ENCODE measurements around the gene TAGLN.
A peak's percentile ranks its signal among the peaks of the same experiment; 100 is the strongest.

The TAGLN gene

DNA sequence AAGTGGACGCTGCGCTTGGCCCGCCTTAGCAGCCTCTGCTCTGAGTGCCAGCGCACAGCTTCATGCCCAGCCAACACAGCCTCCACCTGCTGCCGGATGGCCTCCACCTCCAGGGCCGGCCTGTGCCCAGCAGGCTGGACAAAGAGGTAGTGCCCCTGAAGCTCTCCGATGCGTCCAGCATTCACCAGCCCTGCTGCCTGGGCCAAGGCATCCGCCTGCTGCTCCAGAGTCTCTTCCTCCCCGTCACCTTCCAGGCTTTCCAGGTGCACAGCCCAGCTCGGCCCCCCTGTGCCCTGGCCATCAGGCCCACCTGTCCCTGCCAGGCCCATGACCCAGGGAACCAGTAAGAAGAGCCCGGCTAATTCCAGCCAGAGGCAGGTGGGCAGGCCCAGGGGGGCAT lies 30.2 kb downstream of the TAGLN start:
- FAIRE-seq (no peak), DNase-seq (ENCODE audit: insufficient read length, low spot score) (no peak)

DNA sequence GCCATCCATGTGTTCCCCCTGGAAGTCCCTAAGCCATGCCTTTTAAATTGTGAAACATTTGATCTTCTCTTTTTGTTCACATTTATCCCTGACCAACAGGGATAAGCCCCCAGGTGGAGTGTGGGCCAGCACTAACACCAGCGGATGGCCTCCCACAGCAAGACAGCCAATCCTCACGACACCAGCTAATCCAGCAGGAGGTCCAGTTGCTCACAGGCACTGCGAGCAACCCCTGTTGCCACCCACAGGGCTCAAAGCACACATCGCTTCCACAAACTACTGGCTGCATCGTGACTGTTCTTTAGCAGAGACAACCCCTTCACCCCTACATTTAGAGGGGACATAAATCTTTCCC lies 30.7 kb downstream of the TAGLN start:
- DNase-seq (ENCODE audit: insufficient read length, low spot score): no peak
- no peak for FAIRE-seq

DNA sequence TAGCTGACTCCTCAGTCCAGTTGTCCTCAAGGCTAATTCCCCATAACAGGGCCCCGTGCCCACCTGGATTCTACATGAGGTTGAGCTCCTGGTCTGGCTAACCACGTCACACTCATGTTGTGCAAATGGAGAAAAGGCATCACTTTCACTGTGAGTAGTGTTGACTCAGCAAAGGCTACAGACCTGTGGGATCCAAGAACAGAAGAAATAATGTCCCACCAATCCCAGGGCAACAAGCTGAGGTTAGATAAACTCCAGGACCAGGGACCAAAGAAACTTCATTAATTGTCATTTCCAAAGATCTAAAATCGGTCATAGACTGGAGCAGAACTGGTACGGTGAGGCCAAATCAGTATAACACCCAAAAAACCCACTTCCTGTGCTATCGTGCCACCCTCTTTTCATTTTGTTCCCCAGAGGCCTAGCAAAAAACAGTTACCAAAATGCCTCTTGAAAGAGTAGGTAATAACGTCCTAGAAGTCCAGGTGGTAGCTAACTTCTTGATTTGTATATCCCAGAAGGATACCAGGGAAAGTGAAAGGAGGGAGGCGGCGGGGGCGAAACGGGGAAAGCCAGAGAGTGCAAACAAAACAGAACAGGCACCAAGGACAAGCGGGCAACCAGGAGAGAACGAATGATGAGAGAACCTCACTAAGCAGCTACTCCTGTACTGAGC lies 31.3 kb downstream of the TAGLN start:
- DNase-seq (ENCODE audit: insufficient read length, low spot score) (no peak), FAIRE-seq (no peak)

DNA sequence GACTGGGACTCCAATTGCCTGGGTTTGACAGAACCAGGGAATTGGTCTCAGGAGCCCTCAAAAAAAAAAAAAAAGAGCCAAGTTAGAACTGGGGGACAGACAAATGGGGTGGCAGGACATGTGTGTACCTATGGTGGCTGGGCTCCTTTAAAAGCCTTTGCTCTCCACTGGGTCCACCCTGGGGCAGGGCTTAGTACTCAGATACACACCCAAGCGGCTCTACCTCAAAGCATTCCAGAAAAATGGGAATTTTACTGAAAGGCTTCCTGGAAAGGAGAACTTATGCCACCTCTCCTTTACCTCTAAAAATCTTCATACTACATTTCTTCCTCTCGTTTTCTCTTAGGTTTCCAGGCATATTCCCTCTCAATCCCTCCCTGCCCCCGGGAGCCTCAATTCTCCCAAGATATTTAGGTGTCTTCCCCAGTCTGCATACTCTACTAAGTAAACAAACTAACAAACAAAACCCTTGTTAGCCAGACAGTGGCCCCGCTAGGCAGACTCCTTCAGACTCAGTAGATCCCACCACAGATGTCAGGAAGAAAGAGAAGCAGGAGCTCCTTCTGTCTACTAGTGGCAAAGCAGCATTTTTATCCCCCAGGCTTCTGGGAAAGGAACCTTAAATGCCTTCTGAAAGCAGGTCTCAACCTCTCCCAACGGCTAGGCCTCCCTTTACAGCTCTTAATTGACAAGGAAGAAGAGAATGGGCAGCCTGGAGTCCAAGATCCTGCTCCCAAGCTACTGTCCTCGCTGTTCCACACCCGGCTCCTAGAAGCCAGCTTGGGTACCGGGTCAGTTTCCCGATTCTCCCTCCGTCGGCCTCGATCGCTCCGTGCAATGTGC lies 32.0 kb downstream of the TAGLN start:
- FAIRE-seq: no peak
- no peak for DNase-seq (ENCODE audit: insufficient read length, low spot score)

DNA sequence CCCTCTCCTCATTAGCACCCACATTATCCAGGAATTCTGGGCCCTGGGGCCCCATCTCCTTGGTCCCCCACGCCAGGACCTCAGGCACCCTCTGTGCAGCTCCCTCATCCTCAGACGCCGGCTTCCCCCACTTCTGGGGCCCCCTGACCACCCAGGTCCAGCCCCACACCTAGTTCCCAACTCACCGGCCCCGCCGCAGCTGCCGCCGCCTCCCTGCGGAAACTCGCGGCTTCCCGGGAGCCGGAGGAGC lies 32.6 kb downstream of the TAGLN start, which contains the start of gene PCSK7:
Gene PCSK7, minus strand, starts transcription at position 232 of the 250 bp plus-strand sequence. CDS start 2,229 bp downstream, outside the sequence.
- no peak for FAIRE-seq

DNA sequence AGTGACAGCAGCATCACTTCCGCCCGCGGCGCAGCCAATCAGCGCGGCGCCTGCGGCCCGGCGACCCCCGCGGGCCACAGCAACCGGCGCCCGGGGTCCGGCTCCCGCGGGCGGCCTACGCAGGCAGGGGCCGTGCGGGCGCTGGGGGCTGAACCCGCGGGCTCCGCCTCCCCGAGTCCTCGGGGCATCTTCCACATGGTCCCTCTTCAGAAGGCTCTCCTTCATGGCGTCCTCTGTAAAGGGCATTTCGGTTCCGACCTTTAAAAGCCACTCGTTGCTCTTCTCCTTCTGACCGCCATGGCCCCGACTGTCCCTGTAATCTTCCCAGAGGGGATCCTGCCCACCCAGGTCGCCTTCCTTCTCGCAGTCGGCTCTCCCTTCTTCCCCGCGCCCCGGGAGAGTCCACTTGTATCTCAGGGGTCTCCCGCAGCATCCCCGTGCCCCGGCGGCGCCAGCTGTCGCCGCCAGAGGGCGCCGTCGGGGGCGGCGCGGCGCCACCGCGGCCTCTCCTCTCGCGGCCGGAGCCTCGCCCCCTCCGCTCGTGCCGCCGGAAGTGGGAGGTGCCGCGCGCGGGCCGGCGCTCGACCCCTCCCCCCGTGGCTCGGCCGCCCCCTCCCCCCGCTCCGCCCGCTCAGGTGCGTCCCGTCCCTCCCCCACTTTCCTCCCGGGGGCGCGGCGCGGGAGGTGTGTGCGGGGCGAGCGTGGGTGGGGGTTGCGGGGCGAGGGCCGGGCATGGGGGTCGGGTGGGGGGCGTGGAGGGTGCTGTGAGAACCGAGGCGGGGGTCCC lies 33.1 kb downstream of the TAGLN start, which contains the start of gene RNF214:
Gene RNF214, plus strand, starts transcription at position 580 of the 787 bp plus-strand sequence. CDS start 1,602 bp downstream, outside the sequence.
- peak; percentile 91 for FAIRE-seq
- peak; percentile 89 for DNase-seq (ENCODE audit: insufficient read length, low spot score)

More for the DNA sequence above, 32.6 kb downstream of the TAGLN start, which contains the start of gene PCSK7:
- peak; percentile 93 for DNase-seq (ENCODE audit: insufficient read length, low spot score)

DNA sequence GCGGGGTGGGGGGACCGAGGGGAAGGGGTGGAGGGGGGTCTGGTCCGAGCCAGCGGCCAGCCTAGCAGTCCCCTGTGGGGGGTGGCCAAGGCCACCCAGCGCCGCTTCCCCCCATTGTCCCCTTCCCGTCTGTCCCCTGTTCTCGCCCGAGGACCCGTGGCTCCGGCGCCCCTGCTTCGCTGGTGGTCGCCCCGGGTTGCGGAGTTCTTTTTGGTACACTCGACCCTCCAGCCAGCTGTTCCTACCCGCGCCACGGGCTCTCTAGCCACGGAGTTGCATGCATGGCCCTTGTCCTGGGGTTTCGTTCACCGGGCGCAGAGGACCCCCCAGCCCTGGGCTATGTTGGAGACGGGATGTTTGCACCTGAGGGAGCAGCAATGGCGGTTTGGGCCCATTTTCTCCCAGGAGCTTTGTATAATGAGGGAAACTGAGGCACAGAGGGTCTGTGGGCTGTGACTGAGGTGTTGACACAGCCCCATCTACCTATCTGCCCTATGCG lies 33.8 kb downstream of the TAGLN start:
- FAIRE-seq: no peak
- DNase-seq (ENCODE audit: insufficient read length, low spot score): peak; percentile 17

DNA sequence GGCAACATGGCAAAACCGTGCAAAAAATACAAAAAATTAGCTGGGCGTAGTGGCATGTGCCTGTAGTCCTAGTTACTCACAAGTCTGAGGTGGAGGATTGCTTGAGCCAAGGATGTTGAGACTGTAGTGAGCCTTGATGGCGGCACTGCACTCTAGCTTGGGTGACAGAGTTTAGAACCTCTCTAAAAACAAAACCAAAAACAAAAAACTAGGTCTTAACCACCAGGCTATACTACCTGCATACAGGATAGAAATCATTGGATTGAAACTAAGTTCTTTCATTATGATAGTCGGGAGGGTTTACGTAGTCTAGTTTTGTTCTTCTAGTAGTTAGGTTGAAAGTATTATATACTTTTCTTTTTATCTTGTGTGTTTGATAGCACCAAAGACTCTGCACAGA lies 39.1 kb downstream of the TAGLN start:
- no peak for DNase-seq (ENCODE audit: insufficient read length, low spot score)
- no peak for FAIRE-seq

DNA sequence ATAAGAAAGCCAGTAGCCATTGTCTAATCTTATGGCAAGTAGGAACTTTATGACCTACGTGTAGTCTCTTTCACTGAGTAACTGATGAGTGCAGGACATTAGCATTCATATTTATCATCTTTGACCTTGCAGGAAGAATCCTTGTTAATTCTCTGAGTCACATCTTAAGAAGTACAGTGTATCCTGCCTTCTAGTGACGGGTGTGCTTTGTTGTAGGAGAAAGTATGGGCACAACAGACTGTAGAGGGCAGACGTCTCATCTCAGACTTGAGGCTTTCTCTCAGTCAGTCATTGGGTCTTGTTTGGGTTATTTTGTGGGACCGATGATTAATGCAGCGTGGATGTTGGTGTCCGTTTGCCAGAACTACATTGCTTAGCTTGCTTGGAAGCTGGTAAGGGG lies 40.1 kb downstream of the TAGLN start:
- DNase-seq (ENCODE audit: insufficient read length, low spot score): peak; percentile 88
- FAIRE-seq: peak; percentile 92

DNA sequence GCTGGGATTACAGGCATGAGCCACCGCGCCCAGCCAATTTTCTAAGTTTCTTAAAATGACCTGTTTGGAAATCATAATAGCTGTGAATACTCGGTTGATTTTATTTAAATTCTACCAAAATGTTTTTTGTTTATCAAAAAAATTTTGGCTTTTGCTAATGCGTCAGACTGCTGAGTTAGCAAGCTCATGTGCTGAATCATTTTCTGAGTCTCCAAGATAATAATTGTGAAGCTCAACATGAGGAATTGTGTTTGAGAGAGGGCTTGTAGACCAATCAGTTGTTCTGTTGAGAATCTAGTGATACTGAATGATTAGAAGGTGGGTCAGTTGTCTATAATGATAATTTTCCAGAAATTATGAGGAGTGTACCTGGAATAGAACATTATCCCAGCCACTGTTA lies 49.2 kb downstream of the TAGLN start:
- FAIRE-seq (no peak), DNase-seq (ENCODE audit: insufficient read length, low spot score) (no peak)

DNA sequence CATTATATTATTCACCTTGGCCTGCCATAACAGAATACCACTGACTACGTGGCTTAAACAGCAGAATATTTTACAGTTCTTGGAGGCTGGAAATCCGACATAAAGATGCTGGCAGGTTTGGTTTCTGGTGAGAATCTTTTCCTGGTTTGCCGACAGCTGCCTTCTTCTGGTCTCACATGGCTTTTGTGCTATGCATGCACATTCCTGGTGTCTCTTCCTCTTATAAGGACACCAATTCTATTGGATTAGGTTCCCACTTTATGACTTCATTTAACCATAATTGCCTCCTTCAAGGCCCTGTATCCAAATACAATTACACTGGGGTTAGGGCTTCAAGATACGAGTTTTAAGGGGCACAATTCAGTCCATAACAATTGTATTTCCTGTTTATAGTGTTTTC lies 50.4 kb downstream of the TAGLN start:
- no peak for FAIRE-seq

DNA sequence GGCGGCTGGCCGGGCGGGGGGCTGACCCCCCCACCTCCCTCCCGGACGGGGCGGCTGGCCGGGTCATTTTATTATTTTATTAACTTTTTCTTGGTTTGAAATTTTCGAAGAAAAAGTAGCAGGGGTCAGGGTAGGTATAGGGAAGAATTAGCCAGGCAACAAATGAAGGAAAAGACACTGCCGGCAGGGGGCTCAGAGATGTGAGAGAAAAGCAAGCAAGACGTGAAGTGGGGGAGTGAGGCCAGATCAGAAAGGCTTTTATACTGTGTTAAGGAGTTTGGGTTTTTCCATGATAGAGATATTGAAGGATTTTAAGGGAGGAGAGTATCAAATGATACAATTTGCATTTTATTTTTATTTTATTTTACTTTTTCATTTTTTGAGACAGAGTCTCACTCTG lies 52.3 kb downstream of the TAGLN start:
- DNase-seq (ENCODE audit: insufficient read length, low spot score) (no peak), FAIRE-seq (no peak)

More for the DNA sequence above, 50.4 kb downstream of the TAGLN start:
- DNase-seq (ENCODE audit: insufficient read length, low spot score): no peak

DNA sequence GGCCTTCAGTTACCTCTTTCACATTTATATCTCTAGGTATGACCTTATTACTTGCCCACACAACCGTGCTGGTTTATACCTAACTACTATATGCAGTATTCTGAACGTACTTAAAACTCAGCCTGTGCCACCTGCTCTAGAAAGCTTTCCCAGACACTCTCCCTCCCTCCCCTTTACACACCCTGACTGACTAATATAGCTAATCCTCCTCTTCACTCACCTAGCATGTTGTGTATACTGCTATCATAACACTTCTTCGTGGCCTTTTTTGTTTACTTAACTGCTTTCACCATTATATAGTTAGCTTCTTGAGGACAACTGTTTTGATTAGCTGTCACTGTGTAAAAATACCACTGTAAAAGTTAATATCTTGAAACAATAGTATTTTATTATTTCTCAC lies 56.8 kb downstream of the TAGLN start:
- DNase-seq (ENCODE audit: insufficient read length, low spot score) (no peak), FAIRE-seq (no peak)

DNA sequence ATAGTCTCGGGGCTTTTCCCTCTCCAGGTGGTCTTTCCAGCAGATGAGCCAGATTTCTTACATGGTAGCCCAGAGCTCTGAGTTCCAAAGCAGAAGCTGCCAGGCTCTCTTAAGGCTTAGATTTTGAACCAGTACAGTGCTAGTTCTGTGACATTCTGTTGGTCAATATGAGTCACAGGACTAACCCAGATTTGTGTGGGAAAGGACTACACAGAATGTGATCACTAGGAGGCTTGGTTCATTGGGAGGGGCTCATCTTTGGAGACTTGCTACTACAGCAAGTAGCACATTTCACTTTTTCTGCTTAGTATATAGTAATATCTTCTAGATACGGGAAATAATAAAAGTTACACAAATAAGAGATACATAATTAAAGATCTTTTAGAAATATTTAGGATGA lies 57.4 kb downstream of the TAGLN start:
- DNase-seq (ENCODE audit: insufficient read length, low spot score): no peak
- no peak for FAIRE-seq
